HL-60/S4 (cell line): Measurements from ENCODE around the gene ANKFN1.

Experiments used
- in situ Hi-C: fragments of 300-500 bp; cut with MboI; formaldehyde crosslinking; loops from 2 replicates; pipeline ENCODE4 v1.14.3; 2022; ENCODE audit warnings: low sequenced_read_pairs

ANKFN1 gene

GRCh38 chr17:56152874-56153602 lies at the start of gene ANKFN1:
ANKFN1 (plus strand) TSS chr17:56153475; CDS start chr17:56212668, 59,193 bp downstream.
- in situ Hi-C loops = no loop called here

DNA sequence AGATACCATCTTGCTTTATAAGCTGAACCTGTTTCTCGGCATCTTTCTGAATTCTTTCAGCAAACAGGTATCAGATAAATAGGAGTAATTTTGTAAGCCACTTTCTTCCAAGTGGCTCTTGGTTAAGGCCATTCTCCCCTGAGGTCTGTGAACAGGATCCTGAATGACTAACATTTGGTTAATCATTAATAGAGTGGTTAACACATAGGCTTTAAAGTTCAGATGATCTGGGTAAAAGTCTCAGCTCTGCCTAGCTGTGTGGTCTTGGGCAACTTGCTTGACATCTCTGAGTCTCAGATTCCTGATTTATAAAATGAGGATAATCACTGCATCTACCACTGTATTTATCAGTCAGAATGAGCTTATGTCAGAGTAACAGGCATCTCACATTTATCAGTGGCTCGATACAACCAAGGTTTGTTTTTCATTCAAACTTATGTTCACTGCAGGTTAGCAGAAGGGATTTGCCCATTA lies 44.4 kb upstream of the ANKFN1 start:
- in situ Hi-C loops = no loop called here

- in situ Hi-C loops = no loop called here
These were observed 43.4 kb upstream of the ANKFN1 start for GRCh38 chr17:56109836-56110235.

DNA sequence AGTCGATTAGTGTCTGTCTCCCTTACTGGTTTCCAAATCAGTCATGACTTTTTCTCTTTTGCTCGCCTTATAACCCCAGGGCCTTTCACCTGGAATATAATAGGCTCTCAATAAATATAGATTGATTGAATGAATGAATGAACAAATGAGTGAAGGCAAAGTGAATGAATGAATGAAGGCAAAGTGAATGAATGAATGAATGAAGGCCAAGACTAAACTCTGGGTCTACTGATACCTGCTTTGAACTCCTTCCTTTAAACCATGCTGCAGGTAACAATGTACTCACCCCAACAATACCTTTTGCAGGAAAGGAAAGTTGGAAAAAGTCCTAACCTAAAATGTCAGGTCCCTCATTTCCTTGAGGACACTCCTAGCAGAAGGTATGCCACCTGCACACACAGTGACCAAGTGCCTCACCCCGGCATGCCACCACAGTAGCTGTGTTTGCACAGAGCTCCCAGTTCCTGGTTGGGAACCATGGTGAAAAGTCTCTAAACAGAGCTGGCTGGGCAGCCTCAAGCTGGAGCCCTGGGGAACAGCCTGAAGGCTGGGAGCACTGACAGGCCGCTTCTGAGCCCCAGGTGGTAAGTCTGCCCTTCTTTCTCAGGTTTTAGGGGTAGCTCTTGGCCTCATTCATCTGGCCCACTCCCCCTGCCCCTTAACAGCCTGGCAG lies 42.7 kb upstream of the ANKFN1 start:
- in situ Hi-C loops = no loop called here

GRCh38 chr17:56111706-56112485 lies 41.4 kb upstream of the ANKFN1 start:
- in situ Hi-C loops = no loop called here

DNA sequence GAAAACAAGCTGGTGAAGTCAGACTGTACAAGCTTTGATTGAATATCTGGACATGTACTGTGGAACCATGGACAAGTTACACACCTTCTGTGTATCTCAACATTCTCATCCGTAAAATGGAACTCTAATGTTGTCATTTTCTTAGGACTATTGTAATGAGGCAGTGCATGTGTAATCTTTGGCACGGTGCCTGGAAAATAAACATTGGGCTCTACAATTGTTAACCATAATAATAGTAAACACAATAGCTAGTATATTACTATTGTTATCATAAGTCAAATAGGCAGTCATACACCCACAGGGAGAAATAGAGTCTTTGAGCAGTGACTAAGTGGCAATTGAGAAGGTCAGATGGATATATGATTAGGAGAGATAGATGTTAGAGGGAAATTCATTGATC lies 39.8 kb upstream of the ANKFN1 start:
- in situ Hi-C loops = no loop called here

DNA sequence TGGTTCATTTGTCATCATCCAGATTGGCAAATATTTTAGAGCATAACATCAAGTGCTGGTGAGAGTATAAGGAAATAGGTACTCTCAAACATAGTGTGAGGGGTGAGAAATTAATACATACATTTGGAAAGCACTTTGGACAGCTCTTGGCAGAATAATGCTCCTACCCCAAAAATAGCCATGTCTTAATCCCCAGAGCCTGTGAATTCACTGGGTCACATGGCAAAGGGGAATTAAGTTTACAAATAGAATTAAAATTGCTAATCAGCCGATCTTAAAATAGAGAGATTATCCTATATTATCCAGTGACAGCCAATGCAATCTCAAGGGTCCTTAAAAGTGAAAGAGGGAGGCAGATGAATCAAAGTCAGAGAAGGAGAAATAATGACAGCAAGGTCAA lies 38.8 kb upstream of the ANKFN1 start:
- in situ Hi-C loops = no loop called here

GRCh38 chr17:56119191-56119590 lies 34.1 kb upstream of the ANKFN1 start:
- in situ Hi-C loops = no loop called here

DNA sequence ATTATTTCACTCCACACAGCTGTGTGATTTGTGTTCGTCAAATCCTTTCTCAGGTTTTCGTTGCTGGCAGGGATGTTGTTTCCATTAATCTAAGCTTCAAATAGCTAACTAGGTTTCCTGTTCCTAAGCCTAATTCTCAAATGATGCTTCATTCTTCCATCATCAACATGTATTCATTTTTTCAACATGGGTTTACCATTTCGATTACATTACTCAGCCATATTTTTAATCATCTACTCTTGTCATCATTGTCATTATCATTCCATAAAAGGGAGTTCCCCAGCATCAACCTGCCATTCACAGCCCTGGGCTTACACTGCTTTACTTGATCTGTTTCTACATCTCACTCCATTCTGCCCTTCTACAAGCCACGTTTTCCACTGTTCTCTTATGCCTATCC lies 33.3 kb upstream of the ANKFN1 start:
- in situ Hi-C loops = loop anchor here (10.0 kb wide), 1 partner anchor 195 kb away; no protein-coding TSS in a partner anchor

DNA sequence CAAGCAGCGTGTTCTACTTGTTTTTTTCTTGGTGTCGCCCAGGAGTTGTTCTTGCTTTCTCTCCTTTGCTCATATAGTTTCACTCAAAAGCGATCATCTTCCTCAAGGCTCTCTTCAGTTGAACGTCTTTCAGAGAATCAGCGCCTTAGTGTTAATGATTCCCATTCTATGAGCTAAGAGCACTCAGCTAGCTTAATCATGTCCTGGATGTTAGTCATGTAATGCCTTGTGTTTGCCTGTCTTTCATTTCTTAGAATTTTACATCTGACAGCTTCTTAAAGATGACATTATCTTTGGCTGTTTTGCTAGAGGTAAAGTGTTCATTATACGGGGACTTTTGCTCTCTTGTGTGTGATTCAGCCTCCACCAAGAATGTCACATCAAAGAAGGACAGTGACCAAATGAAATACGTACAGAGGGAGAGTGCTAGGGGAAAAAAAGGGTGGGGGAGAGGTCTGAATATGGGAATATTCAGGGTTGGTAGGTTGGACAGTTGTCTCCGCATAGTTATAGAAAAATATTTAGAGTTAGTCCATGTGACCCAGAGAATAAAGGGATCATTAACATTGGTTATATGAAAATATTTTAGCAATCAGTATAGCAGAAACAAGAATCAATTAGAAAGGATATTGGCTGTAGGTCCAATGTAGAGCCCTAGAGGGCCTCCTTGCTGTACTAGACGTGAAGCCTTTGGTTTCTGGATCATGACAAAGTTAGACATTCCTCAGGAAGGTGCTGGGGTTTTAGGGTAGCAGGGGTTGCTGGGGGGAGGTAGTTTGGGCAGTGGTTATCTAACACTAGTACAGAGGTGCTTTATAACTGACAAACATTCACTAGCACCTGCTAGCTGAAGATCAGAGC lies 31.9 kb upstream of the ANKFN1 start:
- in situ Hi-C loops = loop anchor here (10.0 kb wide), 1 partner anchor 193 kb away; no protein-coding TSS in a partner anchor

DNA sequence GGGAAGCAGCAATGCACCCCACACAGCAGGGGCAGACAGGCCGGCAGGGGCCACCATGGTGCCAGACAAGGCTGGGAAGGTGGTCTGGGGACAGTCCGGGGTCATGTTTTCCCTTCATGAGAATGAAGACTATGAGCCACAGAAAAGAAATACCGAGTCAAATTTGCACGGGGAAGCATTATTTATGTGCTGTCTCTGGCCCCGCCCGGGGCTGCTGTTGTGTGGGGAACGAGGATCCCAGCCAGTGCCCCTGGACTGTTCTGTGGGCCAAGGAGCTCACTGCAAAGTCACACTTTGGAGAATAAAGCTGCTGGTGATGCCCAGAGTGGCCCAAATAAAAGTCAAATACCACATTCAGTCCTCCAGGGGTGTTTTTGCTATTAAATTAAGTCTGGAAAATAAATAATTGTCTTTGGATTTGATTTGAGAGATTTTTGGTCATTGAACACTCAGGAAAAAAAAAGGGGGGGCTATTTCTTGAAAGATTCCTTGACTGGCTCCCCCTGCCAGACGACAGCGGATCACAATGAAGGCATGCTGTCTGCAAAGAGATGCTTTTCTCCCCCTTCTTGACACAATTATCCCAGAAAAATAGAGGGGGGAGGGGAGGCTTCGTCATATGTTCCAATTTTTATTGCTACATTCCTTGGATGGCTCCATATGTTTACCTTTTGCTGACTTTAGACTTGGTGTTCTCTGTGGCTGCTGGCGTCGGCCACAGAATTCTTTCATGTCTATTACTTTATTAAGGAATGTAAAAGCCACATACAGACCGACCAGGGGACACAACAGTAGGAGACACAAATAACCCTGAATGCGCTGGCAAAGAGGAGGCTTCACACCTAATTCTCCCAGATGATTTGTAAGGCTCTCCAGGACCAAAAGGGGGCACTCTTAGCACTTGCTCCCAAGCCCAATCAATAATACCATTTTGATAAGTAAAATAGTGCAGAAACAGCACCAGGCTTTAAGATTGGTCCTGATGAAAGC lies 27.1 kb upstream of the ANKFN1 start:
- in situ Hi-C loops = loop anchor here (10.0 kb wide), 1 partner anchor 189 kb away; no protein-coding TSS in a partner anchor

DNA sequence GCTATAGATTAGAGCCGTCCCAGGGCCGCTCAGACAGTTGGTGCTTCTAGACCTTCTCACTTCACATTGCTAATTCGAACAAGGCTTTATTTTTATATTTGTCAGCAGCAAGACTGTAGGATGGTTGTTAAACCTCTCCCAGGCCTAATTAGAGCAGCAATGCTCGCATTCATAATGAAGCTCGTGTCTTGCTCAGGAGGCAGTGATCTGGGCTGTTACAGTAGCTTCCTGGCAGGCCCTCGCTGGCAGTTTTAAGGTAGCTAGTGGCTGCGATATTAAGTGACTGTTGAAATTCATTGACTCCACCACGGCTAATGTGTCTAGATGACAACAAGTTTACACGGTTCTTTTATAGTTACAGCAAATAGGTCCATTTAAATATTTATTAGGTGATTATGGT lies 23.2 kb upstream of the ANKFN1 start:
- in situ Hi-C loops = no loop called here

DNA sequence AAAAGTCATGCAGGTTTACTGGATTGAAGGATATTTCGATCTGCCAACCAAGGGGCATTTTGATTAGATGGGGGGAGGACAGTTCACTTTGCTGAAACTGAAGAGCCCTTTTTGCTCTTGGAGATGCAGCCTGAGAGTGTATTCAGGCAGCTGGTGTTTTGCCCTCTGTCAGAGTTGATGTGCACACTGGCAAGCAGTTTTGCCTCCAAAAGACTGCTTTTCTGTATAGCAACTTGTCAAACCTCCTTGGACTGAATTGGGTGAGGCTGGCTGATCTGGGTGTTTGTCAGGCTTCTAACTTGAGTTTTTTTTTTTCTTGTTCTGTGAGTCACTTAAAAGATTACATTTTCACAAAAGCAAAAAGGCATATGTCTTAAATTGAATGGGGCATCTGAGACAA lies 22.6 kb upstream of the ANKFN1 start:
- in situ Hi-C loops = no loop called here

- in situ Hi-C loops = no loop called here
These were observed 21.8 kb upstream of the ANKFN1 start for GRCh38 chr17:56131431-56131830.

DNA sequence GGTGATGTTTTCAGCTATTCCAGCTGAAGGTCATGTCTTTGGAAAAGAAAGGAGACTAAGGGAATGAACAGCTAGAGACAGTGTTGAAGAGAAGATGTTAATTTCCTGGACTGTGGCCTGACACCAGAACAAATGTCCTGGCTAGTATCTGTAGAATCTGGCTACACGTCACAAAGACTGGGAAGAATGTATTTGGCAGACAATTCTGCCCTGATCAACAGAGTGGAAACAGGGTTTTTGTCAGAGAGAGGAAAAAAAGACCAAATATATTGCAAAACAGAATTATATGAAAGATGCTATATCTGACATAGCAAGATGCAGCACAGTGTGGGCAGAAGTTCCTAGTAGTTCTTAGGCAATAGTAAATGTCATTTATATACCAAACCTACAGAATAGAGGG lies 17.0 kb upstream of the ANKFN1 start:
- in situ Hi-C loops = no loop called here

GRCh38 chr17:56141046-56141839 lies 12.0 kb upstream of the ANKFN1 start:
- in situ Hi-C loops = no loop called here

DNA sequence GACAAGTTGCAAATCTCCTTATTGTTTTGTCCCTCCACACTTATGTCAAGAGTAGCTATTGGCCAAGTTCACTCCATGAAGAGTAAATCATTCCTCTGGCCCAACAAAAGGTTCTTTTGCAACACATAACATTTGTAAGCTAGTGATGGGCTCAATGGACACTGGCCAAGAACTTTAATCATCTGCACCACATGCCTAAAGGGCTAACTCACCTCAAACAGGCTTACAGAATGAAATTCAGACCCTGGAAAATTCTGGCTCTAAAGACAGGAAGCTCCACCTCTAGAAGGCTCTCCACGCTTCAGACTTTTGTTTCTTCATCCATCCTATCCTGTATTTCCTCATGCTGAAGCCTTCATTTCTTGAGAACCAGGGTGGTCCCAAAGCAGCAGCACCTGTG lies 10.9 kb upstream of the ANKFN1 start:
- in situ Hi-C loops = no loop called here

- in situ Hi-C loops = no loop called here
These were observed 10.5 kb upstream of the ANKFN1 start for GRCh38 chr17:56142781-56143180.

DNA sequence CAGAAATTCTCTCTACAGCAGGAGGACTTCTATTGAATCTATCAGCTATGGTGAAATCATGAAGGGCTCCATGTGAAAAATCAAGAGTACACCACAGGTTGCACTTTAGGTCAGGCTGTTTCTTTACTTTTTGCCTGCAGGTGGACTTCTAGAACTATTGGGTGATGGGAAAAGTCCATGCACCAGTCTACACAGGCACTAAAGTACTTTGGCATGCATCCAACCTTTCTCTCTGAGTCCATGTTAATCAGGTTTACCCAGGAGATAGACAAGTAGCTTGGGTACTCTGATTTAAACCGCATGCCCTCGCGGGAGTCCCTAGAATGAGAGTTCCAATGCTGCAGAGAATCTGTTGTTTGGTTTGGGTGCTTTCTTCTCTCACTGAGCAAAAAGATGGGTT lies 9.1 kb upstream of the ANKFN1 start:
- in situ Hi-C loops = no loop called here
